ENCODE data around the gene AOPEP. TPM values are rescaled to one million over a fixed set of nuclear protein-coding genes. Genes with fewer than 3 reads are reported as not detected.

AOPEP gene
- total RNA-seq, 1 experiment from 2014 or later = 119 TPM

- DNase-seq (ENCODE audit: low read depth) = no peak
Observed at GRCh38 chr9:94915476-94916450, 189.3 kb downstream of the AOPEP start.

GRCh38 chr9:94916956-94917355, 190.5 kb downstream of the AOPEP start:
- no peak for DNase-seq (ENCODE audit: low read depth)

DNA sequence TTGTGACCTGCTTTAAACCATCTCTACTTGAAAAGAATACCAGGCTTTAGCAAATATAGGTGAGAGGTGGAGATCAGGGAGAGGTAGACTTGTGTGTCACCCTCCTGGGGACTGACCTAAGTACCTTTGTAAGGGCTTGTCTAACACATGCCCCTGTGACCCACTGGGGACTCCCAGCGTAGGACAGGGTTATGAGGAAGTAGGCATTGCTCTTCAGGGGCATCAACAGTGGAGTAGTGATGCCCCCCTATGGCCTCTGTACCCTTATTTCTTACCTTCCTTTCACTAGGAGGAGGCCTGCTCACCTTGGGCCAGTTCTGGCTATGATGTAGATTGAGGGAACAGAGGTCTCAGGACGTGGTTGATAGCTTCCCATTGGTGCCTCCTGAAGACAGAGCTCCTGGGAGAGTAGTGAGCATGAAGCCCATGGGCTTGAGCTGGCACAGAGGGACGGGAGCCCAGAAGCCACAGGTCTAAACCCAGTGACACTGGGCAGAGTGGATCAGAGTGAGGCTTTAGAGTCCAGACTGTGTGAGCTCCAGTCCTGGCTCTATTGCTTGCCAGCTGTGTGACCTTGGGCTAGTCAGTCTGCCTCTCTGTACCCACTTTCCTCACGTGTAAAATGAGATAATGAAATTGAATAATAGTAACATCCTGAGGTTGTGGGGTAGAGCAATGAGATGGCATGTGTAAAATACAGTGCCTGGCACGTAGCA, 191.7 kb downstream of the AOPEP start:
- no peak for DNase-seq (ENCODE audit: low read depth)

DNA sequence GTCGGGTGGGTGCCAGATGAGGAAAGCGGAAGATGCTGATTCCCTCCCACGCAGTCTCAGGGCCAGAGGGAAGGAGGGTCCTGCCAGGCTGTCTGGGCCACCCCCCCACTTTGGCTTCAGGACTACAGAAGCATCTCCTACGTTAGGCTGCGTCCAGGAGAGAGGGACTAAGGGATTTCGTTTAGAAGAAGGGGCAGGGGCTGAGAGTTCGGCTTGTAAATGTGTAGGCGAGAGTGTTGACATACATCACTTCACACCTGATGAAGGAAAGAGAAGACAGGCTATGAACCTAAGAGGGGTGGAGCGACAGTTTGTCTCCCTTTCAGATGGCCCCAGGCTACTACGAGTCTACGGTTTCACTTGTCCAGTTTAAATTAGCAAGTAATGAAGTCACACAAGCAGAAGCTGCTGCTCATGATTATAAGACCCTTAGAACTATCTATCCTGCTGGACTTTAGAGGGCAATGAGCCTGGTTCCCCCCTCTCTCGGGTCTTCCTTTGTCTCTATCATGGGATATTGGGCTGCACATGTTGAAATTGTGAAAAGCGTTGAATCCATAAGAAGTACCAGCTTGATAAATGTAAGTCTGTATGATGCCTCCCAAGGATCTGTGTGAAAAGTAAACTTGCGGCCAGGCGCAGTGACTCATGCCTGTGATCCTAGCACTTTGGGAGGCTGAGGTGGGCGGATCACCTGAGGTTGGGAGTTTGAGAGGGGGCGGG, 193.0 kb downstream of the AOPEP start:
- peak; percentile 54 for DNase-seq (ENCODE audit: low read depth)

DNA sequence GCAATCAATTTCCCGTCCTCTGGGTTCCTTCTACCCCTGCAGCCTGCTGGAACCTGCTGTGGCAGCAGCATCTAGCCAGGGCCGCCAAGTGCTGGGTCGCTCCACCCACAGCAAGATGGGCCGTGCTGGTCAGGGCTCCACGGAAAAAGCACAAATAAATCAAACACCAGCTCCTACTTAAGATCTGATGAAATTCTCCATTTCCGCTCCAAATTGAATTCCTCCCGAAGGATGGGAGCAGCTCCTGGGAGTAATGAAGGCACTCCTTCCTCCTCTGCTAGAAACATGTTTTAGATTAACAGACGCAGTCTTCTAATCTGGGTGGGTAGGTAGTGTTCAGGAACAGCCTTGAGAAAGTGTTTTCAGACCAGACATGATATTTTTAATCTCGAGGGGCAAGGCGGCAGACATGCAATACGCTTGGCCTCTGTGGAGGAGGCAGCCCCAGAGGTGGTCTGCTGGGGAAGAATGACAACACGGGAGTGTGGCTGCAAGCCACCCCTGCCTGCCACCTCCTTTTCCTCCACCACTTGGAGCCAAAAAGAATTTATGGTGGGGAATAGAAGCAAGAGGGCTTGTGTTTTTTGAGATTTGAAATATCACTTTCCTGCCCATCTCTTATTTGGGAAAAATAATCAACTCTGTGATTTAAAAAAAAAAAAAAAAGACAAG, 194.1 kb downstream of the AOPEP start:
- peak; percentile 34 for DNase-seq (ENCODE audit: low read depth)

DNA sequence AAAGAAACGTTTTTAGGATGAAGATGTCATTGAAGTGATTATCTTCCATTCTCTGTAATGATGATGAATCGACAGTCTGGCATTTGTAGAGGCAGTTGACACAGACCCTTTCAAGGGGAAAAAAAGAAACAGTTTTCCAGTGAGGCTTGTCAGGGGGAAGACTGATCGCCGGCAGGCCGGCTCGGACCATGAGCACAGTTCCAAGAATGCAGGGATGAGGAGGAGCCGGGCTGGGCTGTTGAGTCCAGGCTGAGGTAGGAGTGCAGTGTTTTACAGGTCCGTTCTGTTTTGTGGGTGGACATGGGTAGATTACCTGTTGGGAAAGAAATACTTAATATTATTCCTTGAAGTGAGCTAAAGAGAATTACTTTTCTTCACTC, 194.6 kb downstream of the AOPEP start:
- DNase-seq (ENCODE audit: low read depth) = peak; percentile 70

DNA sequence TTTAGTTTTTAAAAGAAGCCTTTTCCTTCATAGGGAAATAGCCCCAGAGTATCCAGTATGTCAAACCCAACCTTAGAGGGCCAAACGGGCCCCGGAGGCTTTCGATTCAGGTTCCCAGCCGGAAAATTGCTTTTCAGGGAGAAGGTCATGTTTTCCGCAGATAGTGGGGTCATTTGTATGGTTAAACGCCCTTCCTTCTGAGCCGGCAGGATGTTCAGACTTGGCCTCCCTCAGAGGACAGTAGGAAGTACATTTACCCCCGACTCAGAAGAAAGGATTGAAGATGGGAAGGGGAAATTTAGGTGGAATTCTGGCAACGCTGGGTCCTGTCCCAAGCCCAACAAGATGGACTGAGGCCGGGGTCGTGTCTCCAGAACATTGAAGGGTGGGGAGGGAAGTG, 195.2 kb downstream of the AOPEP start:
- peak; percentile 50 for DNase-seq (ENCODE audit: low read depth)

DNA sequence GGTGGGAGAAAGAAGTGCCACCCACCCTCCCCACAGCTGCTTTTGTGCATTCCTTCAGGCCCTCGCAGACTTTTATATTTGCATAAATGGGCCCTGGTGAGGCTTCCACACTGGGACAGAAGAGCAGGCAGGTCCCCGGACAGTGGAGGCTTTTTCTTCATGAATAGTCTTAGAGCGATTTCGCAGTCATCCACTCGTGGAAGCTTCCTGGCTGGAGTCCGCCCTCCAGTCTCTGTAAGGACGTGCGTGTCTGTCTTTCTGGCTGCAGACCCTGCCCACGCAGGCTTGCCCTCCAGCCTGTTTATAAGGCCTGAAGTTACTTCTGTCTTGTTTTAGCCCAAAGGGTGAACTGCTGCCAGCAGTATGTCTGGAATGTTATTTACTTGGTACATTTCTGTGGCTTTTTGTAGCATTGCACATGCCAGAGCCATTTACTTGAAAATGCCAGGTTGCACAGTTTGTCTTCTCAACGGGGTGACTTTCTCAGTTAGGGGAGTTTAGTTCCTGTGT, 195.7 kb downstream of the AOPEP start:
- DNase-seq (ENCODE audit: low read depth) = peak; percentile 95

DNA sequence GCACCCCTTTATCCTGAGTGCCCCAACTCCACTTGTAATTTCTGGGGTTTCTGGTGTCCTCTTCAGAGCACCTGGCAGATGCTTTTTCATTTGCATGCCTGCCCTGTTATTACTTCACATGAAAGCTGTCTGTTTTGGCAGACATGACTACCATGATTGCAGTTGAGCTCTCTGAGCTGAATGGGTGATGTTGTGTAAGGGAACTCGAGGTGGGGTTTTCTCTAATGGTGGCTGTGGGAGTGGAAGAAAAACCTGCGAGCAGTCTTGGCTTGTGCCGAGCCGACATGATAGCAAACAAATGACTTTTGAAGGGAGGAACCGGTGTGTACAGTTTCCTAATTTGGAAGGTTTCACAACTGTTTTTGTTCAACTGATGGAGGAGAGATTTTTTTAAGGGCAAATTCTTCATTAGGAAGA, 196.2 kb downstream of the AOPEP start:
- DNase-seq (ENCODE audit: low read depth) = no peak

- no peak for DNase-seq (ENCODE audit: low read depth)
Observed at GRCh38 chr9:94923326-94924089, 197.0 kb downstream of the AOPEP start.

DNA sequence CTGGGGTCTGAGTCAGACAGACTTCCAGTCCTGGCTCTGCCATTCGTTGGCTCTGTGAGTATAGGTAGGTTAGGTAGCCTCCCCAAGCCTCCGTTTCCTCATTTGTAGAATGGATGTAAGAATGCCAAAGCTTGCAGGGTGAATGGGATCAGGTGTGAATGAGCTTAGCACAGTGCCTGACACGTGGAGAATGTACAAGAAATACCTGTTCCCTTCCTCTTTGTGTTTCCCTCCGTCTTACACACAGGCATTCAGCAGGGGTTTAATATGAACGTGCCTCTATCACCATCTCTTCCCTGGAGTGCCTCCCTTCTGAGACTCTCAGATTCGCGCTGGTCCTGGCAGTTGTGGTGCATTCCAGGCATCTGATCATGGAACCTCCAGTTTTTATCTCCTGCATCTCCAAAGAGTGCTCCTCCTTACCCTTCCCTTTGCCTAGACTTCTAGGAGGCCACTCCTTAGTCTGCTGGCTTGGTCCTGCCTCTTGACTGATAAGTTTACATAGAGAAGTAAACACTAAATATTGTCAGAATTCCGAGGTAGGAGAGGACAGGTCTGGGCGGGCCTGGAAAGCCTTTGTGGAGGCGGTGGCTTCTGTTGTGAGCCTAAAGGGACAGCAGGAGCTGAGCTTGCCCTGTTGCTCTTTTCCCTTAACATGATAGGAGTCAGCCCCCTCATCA, 199.4 kb downstream of the AOPEP start:
- DNase-seq (ENCODE audit: low read depth) = no peak

- no peak for DNase-seq (ENCODE audit: low read depth)
Observed at GRCh38 chr9:94926431-94926800, 199.9 kb downstream of the AOPEP start.

DNA sequence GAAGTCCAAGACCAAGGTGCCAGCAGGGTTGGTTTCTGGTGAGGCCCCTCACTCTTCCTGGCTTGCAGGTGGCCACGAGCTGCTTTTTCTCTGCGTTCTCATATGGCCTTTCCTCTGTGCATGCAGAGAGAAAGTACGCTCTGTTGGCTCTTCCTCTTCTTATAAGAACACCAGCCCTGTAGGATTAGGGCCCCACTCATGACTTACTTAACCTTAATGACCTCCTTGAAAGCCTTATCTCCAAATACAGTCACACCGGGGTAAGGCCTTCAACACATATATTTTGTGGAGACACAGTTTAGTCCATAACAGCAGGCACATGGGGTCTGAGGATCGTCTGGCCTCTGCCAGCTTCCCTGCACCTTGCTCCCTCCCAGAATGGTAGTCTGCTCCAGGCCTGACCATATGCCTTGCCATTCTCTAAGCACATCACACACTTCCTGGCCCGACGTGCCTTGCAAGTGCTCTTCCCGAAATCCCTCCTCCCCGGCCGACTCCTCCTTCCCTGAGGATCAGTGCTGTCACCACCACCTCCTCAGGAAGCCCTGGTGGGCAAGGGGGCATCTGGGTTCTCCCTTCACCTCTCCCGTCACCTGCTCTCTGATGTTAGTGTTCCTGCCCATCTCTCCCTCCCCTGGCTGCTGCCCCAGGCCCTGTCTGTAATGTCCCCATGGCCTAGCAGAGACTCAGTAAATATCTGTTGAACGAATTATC, 200.7 kb downstream of the AOPEP start:
- no peak for DNase-seq (ENCODE audit: low read depth)

DNA sequence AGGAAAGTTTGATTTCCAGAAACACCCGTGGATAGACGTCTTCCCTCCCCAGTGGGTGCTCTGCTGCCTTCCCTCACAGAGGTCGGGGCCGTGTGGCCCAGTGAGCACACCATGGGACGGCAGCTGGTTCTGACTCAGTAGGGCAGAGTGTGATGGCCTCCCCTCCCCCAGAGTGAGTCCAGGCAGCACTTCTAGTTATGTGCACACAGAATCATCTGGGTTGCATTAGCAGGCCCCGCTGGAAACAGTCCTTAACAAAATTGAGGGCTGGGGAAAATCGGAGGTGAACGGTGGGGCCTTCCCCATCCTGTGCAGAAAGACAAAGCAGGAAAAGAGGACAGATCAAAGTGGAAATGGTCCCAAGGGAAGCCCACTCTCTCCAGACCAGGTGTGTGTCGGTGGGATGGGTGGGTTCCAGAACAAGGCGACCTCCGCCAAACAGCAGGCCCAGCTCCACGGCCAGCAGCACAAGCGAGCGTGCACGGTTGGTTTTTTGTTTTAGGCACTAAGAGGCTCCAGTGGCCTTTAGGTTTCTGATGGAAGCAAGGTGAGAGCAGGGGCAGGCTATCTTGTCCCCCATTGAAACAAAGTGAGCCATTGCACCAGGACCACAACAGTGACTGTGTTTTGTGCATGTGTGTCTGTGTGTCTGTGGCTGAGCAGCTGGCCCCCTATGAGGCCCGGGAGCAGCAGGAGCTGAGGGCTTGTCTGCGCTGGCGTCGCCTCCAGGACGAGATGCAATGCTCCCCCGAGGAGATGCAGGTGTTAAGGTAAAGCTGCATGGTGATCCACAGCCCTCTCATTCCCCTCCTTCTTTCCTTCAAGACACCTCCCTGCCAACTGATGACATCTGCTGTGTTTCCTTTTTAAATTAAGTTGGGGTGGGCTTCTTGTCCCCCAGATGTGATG, 201.5 kb downstream of the AOPEP start:
- peak; percentile 50 for DNase-seq (ENCODE audit: low read depth)

- DNase-seq (ENCODE audit: low read depth) = peak; percentile 96
Observed at GRCh38 chr9:94928691-94929368, 202.3 kb downstream of the AOPEP start.

DNA sequence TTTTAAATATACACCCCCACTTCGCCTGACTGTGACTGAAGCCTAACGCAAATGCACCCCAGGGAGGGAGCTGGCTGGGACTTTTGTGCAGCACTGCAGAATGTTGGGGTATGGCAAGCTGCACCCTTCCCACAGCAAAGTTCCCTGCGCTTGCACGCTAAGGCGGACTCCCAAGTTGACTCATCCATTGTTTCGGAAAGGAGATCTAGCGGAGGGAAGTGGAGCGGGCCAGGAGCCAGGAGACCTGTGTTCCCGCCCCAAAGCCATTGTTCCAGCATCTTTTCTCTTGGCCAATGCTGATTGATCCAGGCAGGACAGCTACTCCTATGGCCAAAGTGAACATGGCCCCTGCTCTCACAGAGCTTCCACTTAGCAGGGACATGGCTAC, 202.9 kb downstream of the AOPEP start:
- DNase-seq (ENCODE audit: low read depth) = peak; percentile 93

DNA sequence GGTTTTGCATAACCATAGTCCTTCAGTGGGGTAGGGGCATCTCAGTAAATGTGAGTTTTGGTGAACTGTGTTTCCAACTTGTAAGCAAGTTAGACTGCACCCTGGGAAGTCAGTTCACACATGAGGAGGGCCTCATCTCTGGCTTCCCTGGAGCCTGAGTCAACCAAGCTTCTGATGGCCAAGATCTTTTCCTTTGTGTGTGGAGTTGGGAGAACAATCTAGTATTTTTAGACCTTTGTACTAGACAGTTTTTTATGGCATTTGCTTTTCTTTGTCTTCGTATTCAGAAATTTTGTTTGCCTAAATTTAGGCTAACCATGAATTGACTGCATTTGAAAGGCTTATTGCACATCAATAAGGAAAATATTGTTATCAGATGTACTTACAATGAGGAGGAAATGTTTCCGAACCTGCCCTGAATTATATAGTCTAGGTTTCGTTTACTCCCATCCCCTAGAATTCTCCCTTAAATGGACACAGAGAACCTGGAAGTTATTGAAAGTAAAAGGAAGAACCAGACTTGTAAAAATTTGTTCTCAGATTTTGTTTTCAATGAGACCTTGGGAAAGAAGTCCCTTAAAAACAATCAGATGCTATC, 204.6 kb downstream of the AOPEP start:
- no peak for DNase-seq (ENCODE audit: low read depth)

Measured in RPMI7951 (cell line).